ENCODE measurements around the gene KCNK4.
A peak's percentile ranks its signal among the peaks of the same experiment; 100 is the strongest.

The KCNK4 gene

GRCh38 chr11:64269540-64270220 is 21.4 kb upstream of the KCNK4 start:
- DNase-seq: peak; percentile 100

GRCh38 chr11:64275031-64275800 is 15.9 kb upstream of the KCNK4 start:
- DNase-seq: no peak

DNA sequence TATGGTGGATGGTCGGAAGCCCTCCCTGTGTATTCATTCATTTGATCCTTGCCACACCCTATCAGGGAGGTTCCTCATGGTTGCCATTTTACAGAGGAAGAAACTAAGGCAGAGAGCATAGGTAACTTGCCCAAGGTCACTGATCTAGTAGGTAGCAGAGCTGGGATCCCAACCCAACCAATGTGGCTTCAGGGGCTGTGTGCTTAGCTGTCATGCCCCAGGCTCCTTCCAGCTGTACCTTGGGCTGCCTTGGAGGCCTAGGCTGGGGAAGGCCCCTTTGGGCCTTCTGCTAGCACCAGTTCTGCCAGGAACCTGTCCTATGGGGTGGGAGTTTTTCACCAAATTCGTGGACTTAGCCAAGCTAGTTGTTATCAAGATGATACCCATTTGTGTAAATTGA is 15.3 kb upstream of the KCNK4 start:
- DNase-seq: no peak

DNA sequence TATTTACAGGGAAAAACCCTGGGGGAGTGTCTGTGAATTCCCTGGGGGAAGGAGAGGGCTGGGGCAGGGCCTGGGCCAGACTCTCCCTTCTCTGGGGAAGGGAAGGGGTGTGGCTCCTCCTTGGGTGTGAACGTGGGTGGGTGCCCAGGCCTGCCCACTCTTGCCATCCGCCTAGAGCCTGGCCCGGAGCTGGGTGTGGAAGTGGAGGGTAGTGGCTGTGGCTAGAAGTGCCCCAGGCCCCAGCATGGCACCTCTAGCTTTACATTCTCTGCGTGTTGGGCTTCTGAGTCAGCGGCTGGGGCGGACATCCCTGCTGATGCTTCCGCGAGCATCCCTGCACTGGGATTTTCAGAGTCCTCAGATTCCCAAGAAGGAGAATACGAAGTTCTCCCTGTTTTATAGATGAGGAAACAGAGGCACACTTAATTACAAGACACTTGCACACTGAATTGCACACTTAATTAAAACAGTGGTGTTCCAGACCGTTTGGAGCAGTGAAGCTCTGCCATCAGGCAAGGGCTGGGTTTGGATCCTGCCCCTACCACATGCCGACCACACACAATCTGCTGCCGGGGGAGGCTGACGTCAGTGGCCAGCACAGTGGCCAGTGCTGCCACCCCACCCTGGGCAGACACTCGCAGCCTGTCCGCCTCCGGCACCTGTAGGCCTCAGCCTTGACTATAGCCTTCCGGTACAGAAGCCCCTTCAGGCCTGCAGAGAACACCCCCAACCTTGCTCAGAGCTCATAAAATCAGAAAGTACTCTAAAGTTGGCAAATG is 14.3 kb upstream of the KCNK4 start:
- peak; percentile 48 for DNase-seq

- no peak for DNase-seq
Measured at GRCh38 chr11:64278576-64279190, 12.4 kb upstream of the KCNK4 start.

- DNase-seq: no peak
Measured at GRCh38 chr11:64281957-64282770, 8.9 kb upstream of the KCNK4 start.

DNA sequence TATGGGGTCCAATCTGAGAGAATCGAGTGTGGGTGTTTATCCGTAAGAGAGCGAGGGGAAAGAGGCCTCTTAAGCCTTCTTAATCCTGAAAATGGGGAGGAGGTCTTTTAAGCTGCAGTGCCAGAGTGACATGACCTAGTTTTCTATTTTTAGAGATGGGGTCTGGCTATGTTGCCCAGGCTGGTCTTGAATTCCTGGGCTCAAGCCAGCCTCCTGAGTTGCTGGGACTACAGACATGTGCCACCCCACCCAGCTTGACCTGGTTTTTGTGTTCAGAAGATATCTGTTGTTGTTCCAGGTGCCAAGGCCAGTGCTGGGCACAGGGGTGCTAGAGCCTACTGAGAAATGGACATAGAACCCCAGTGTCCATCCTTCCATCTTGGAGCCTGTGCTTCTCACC is 8.0 kb upstream of the KCNK4 start:
- no peak for DNase-seq

DNA sequence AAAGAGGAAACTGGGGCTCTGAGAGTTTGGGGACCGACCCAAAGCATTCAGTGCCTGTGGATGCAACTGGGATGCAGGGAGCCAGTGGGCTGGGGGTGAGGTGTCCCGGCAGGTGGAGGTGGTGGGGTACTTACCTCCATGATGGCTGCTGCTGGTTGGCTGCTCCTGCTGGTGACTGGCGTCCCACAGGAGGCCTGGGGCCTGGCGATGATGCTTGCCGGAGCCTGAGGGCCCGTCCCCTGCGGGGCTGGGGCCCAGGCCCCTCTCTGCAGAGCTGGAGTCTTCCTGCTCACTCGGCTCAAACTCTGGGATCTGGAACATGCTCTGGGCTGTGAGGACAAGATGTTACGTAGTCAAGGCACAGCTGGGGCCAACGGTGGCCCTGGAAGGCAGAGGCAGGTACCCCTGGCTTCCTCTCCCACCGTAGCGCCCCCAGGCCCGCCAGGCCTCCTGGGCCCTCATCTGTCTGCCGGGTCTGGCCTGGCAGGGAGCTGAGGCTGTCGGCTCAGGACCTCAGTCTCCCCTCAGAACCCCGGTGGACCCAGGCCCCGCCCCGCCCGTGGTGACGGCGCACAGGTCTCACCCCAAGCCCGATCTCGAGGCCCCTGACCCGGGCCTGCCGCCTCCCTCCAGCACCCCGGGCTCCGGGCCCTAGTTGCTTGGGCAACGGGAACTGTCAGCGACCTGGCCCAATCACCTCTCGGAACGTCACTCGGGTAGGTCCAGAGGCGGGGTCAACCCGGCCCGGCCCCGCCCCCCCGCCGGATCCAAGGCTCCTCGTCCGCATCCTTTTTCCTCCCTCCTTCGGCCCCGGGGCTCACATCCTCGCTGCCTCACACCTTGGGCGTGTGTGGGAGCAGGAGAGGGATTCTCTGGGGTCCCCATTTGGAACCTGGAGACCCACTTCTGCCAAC is 6.8 kb upstream of the KCNK4 start, which contains the start of gene BAD:
Gene BAD (minus strand): TSS at position 618 of the 914 bp plus-strand sequence. CDS start 297 bp downstream, at position 321.
- DNase-seq: peak; percentile 97

DNA sequence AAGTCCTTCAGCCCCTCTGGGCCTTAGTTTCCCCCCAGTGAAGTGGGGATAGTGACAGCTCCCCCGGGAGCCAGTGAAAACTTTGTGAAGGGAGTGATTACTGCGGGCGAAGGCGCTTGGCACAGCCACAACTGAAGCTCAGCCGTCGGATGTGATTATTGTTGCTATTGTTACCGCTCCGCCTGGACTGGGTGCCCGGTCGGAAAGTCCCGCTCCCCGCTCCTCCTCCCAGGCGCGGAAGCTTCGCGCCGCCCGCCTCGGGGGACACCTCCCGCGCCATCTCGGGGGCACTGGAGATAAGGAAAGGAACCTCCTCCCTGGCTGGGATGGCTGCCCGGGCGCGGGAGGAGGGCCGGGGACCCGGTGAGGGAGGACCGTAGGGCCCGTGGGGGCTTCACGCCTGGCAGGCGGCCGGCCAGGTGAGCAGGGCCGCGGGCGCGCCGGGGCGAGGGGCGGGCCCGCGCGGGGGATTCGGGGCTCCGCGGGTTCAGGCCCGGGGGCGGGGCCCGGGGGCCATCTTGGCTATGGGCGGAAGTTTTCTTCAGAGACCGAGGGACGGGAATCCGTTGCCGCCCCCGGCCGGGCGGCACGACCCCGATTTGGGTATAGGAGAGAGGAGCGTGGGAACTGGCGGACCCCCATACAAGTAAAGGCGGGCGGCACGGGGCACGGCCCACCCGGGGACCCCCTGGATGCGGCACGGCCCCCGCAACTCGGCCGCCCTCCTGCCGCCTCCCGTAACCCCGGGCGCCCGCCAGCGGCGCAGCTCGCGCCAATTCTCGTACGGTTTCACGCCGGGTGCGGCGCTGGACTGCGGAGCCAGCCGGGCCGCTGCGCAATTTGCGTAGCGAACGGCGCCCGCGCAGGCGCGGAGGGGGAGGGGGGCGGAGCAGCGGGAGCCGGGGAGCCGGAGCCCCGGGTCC is 5.9 kb upstream of the KCNK4 start, which contains the start of gene GPR137:
Gene GPR137 (plus strand): TSS at position 887 of the 923 bp plus-strand sequence. CDS start 677 bp downstream, outside the sequence.
- peak; percentile 92 for DNase-seq

DNA sequence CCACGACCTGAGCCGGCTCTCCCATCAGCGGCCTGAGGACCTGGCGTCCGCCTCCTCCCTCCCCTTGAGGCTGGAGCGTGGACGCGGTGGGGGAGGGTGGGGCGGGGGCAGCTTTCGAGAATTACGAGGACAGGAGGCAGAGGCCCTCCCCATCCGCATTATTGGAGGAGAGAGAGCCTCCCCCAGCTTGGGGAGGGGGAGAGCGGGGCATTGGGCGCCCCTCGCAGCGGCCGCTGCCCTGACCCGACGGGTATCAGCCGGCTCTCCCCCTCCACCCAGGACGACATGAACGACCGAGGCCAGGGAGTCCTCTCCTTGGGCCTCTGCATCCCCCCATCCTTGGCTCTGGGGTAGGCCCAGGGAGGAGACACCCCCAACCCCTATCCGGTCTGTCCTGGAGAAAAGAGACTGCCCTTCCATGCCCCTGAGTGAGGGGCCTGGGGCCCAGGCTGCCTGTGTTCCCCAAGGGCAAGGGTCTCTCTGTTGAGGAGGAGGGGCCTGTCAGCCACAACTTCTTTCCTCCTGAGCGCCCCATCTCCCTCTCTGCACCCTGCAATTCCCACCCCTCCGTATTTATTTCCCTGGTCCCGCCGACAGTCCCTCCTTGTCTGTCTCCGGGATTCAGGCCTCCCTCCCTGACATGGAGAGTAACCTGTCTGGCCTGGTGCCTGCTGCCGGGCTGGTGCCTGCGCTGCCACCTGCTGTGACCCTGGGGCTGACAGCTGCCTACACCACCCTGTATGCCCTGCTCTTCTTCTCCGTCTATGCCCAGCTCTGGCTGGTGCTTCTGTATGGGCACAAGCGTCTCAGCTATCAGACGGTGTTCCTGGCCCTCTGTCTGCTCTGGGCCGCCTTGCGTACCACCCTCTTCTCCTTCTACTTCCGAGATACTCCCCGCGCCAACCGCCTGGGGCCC is 5.0 kb upstream of the KCNK4 start:
- peak; percentile 73 for DNase-seq

- no peak for DNase-seq
Measured at GRCh38 chr11:64286801-64287159, 4.3 kb upstream of the KCNK4 start.

DNA sequence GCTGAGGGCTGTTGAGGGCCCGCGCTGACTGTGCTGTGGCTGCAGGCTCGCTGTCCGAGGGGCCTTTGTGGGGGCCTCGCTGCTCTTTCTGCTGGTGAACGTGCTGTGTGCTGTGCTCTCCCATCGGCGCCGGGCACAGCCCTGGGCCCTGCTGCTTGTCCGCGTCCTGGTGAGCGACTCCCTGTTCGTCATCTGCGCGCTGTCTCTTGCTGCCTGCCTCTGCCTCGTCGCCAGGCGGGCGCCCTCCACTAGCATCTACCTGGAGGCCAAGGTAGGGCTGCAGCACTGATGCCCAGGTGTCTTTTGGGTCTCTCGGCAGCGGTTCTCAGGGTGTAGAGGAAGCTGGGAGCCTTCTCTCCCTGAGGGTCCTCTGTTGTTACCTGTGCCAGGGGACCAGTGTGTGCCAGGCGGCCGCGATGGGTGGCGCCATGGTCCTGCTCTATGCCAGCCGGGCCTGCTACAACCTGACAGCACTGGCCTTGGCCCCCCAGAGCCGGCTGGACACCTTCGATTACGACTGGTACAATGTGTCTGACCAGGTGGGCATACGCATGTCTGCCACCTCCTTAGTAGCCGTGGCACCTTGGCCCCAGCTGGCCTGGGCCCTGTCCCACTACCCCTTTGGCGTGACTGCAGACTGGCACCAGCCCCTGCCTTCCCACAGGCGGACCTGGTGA is 3.3 kb upstream of the KCNK4 start:
- no peak for DNase-seq

DNA sequence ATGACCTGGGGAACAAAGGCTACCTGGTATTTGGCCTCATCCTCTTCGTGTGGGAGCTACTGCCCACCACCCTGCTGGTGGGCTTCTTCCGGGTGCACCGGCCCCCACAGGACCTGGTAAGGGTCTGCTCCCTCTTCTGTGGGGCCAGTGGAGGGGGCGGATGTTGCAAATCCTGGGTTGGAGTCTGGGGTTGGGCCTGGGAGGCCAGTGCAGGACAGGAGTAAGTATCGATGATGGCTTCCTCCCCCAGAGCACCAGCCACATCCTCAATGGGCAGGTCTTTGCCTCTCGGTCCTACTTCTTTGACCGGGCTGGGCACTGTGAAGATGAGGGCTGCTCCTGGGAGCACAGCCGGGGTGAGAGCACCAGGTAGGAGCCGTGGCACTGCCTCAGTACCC is 2.8 kb upstream of the KCNK4 start:
- DNase-seq: no peak

- no peak for DNase-seq
Measured at GRCh38 chr11:64289002-64289564, 2.0 kb upstream of the KCNK4 start.

DNA sequence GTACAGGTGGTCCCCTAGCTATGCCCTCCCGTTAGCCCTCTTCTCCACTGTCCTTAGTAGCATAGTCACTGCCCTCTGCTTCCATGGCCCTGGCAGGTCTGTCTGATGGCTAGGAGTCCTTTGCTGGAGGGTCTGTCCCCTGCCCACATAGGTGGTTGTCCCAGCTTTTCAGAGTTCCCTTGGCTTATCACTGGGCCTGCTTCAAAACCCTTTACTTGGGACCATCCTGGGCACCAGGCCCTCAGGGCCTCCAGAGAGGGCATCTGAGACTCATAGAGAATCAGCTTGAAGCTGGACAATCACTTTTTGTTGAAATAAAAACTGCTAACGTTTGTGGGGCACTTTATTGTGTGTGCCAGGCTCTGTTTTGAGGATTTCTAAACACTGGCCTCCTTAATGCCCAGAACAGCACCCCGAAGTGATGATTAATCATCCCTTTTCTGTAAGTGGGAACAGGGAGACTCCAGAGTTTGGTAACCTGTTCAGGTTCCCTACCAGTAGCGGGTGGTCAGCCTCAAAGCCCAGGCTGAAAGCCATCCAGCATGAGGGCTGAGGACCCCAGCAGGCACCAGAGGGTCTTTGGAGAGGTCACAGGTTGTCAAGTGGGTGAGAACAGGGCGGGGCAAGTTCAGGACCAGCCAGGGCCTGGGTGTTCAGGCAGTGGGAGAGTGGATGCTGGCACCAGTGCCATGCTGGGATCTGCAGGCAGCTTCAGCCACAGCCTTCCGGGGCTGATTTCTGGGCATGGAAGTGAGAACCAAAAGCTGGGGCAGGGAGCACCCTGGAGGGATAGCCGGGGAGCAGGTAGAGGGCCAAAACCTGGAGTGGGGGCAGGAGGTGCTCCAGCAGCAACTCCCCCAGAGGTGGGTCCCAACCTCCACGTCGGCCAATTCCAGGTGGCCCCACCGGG is 495 bp upstream of the KCNK4 start:
- no peak for DNase-seq

DNA sequence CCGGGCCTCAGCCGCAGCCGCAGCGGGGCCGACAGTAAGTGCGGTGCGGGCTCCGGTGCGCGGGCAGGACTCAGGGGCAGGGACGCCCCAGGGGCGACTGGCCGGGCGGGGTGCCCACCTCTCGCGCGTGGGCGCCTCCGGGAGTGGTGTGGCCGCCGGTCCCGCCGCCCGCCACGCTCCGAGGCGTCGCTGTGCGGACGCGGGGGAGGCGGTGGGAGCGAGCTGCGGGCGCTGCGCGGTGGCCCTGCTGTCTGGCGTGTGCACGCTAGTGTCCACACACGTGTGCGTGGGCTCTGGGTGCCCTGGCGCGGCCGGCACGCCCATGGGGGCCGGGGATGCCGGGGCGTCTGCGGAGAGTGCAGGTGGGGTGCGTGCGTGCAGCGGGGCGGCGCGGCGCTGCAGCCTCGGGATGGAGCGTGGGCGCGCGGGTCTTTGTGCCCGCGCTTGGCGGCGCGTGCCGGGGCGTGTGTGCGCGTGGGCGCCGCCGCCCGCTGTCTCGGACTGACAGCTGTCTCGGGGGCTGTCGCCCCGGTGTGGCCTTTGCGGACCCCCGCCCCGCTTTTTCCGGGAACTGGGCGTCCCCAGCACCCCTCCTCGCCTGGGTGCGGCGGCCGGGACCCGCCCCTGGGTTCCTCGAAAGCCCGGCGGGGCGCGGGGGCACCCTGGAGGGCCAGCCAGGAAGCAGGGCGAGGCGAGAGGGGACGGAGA is 804 bp downstream of the KCNK4 start:
- no peak for DNase-seq

Measured in hematopoietic multipotent progenitor cell treated with erythropoietin and hydrocortisone succinate and interleukin-3 and kit ligand, for 4 days (in vitro differentiated cells).